NOMO-1 treated with DMSO at 0.1 percent for 48 hours (cell line): ENCODE measurements around the gene PRSS36.
"Not testable (repeated sequence)": the region's sequence is repeated elsewhere in the genome, so short reads cannot be mapped to it uniquely, and the experiment has no call there.

Source experiments
- DNase-seq: peaks from one replicate; lab custom pipeline; 2025; ENCODE audit not compliant: unreplicated experiment; lab: John Stamatoyannopoulos, UW

Gene PRSS36

GRCh38 chr16:31106509-31107464 is 43.1 kb downstream of the PRSS36 start:
- DNase-seq = no peak

GRCh38 chr16:31105677-31106213 is 44.1 kb downstream of the PRSS36 start:
- peak; percentile 79 for DNase-seq

- not testable (repeated sequence) for DNase-seq
Measured at GRCh38 chr16:31100876-31101641, 48.8 kb downstream of the PRSS36 start.

GRCh38 chr16:31099860-31100638 is 49.8 kb downstream of the PRSS36 start:
- no peak for DNase-seq

GRCh38 chr16:31094424-31095120 is 55.3 kb downstream of the PRSS36 start, which contains the start of gene VKORC1:
TSS of gene VKORC1 (minus strand) at chr16:31094797. CDS start at chr16:31094729, 68 bp downstream.
- peak; percentile 98 for DNase-seq

GRCh38 chr16:31094088-31094423 is 55.8 kb downstream of the PRSS36 start:
- no peak for DNase-seq

GRCh38 chr16:31093132-31093703 is 56.6 kb downstream of the PRSS36 start:
- DNase-seq = no peak

GRCh38 chr16:31092330-31092729 is 57.5 kb downstream of the PRSS36 start:
- no peak for DNase-seq

GRCh38 chr16:31090540-31090939 is 59.3 kb downstream of the PRSS36 start:
- no peak for DNase-seq

- no peak for DNase-seq
Measured at GRCh38 chr16:31089199-31089598, 60.7 kb downstream of the PRSS36 start.
